Lung (tissue), 12 donors: ENCODE results near the gene AMBRA1. TPM values are rescaled to one million over a fixed set of nuclear protein-coding genes. Genes with fewer than 3 reads are reported as not detected.

Experiments used
- ATAC-seq: fragments of 200-7000 bp; cut with Tn5 transposase; one replicate; pipeline ENCODE4 v1.9.1; 2020; ENCODE audit warnings: moderate number of reproducible peaks; ENCODE audit not compliant: insufficient read depth, low FRiP score
- DNase-seq, 3 donors: peaks; one replicate each; pipeline ENCODE4 v3.0.0-alpha.2; 2013 to 2017
- H3K27ac ChIP-seq, 2 donors: one replicate each; pipeline ENCODE4 v1.5.1; 2013; ENCODE audit warnings: mild to moderate bottlenecking in 2 of 2, moderate library complexity in 2 of 2, control low read depth in 1 of 2, inconsistent platforms in 1 of 2, low read depth in 1 of 2, low read length in 1 of 2
- H3K27me3 ChIP-seq, 3 donors: one replicate each; pipeline ENCODE4 v1.5.1; 2013; ENCODE audit warnings: low read length in 2 of 3; ENCODE audit not compliant: control insufficient read depth in 3 of 3, insufficient read depth in 3 of 3
- H3K36me3 ChIP-seq, 4 donors: one replicate each; pipeline ENCODE4 v1.5.1; 2013; ENCODE audit warnings: low read length in 4 of 4, mild to moderate bottlenecking in 1 of 4, moderate library complexity in 1 of 4; ENCODE audit not compliant: control insufficient read depth in 4 of 4, insufficient read depth in 4 of 4
- H3K4me1 ChIP-seq, 5 donors: one replicate each; pipeline ENCODE4 v1.5.1; 2013; ENCODE audit warnings: low read length in 5 of 5, mild to moderate bottlenecking in 2 of 5, moderate library complexity in 1 of 5; ENCODE audit not compliant: control insufficient read depth in 5 of 5, insufficient read depth in 5 of 5
- H3K4me3 ChIP-seq: one replicate; pipeline ENCODE4 v1.5.1; 2013; ENCODE audit warnings: mild to moderate bottlenecking, control low read depth, moderate library complexity
- H3K9ac ChIP-seq, 2 donors: one replicate each; pipeline ENCODE4 v1.5.1; 2013; ENCODE audit warnings: low read length in 2 of 2, control low read depth in 1 of 2; ENCODE audit not compliant: insufficient read depth in 1 of 2
- H3K9me3 ChIP-seq, 4 donors: one replicate each; pipeline ENCODE4 v1.5.1; 2013; ENCODE audit warnings: low read length in 3 of 4, mild to moderate bottlenecking in 1 of 4, moderate library complexity in 1 of 4; ENCODE audit not compliant: control insufficient read depth in 4 of 4, insufficient read depth in 3 of 4
- WGBS, 2 donors: extraction: QIAGEN DNeasy Blood & Tissue Kit; methylation state at CpG; one replicate each; pipeline ENCODE4 v1.1.7; 2013; 5-methylcytosine and 5-hydroxymethylcytosine counted together
- polyA plus RNA-seq, 2 donors: library from polyadenylated mRNA; stranded (reverse); fragments of 200-250 nt; gene quantifications; one replicate each; pipeline ENCODE4 v1.2.1, GENCODE V29; 2013
- total RNA-seq, 2 donors: library from RNA; depleted of rRNA in 1 of 2; stranded (reverse); fragments of >200 nt in 1 of 2; gene quantifications; one replicate each; pipeline ENCODE4 v1.2.1, GENCODE V29; 2014 to 2021
- TF ChIP-seq, protein P1 (sequence below): IDR thresholded peaks from 2 replicates; pipeline ENCODE4 v1.5.1; 2012; ENCODE audit warnings: mild to moderate bottlenecking; ENCODE audit errors: control extremely low read depth, extremely low read depth
- donor health status: control.
- donor health status: control.
- donor health status: Bipolar disorder and iron deficiency.
- donor health status: healthy.
- donor health status: DM: yes; HTN: yes; CAD: no.

Gene AMBRA1
- total and polyA plus RNA-seq, 4 donors: 7.4 to 41.2 (median 23.7) TPM

- TF ChIP-seq, protein P1, sequence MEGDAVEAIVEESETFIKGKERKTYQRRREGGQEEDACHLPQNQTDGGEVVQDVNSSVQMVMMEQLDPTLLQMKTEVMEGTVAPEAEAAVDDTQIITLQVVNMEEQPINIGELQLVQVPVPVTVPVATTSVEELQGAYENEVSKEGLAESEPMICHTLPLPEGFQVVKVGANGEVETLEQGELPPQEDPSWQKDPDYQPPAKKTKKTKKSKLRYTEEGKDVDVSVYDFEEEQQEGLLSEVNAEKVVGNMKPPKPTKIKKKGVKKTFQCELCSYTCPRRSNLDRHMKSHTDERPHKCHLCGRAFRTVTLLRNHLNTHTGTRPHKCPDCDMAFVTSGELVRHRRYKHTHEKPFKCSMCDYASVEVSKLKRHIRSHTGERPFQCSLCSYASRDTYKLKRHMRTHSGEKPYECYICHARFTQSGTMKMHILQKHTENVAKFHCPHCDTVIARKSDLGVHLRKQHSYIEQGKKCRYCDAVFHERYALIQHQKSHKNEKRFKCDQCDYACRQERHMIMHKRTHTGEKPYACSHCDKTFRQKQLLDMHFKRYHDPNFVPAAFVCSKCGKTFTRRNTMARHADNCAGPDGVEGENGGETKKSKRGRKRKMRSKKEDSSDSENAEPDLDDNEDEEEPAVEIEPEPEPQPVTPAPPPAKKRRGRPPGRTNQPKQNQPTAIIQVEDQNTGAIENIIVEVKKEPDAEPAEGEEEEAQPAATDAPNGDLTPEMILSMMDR: no peak
- no peaks in the 10 kb centered on the region for H3K4me1 ChIP-seq
- ATAC-seq (no peak), DNase-seq (peak in 1 of 3 donors; percentile 17)
- no peaks in the 10 kb centered on the region for H3K27me3 ChIP-seq
- H3K4me3 ChIP-seq: no peak overlapping the region
- H3K36me3 ChIP-seq: no peaks in the 10 kb centered on the region
- H3K27ac ChIP-seq: no peak overlapping the region
- no peak overlapping the region for H3K9ac ChIP-seq
- no peaks in the 10 kb centered on the region for H3K9me3 ChIP-seq
- whole genome bisulfite sequencing, 2 donors: 67 to 70% methylated on average over 7 of the region's 7 CpGs
Observed at GRCh38 chr11:46457659-46458424, 136.0 kb downstream of the AMBRA1 start.

DNA sequence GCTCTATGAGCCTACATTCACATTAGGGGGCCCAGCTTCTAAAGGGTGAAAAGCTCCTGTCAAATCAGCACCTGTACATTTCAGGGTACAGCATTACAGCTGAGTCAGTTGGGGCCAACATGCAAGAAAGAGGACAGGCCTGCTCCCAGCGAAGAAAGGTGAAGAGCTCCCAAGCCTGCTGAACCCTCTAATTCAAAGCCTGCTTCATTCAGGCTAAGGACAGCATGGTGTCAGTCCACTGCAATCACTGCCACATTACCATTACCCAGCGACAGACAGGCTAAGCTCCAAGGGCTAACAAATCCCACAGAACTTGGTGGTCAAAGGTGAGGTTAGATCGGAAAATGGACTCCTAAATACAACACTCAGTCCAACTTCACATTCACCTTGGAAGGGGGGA, 136.8 kb downstream of the AMBRA1 start:
- H3K9ac ChIP-seq: no peak overlapping the region
- no peaks in the 10 kb centered on the region for H3K36me3 ChIP-seq
- no peak overlapping the region for H3K27ac ChIP-seq
- no peaks in the 10 kb centered on the region for H3K4me1 ChIP-seq
- no peaks in the 10 kb centered on the region for H3K9me3 ChIP-seq
- no peak overlapping the region for H3K4me3 ChIP-seq
- no peaks in the 10 kb centered on the region for H3K27me3 ChIP-seq
- ATAC-seq (no peak), DNase-seq (no peak)
- WGBS, 2 donors: 96 to 99% methylated on average over 3 of the region's 3 CpGs
- TF ChIP-seq, protein P1: no peak

- TF ChIP-seq, protein P1: no peak
- DNase-seq (no peak), ATAC-seq (no peak)
- Histone ChIP-seq H3K27ac (no peak overlapping the region), H3K27me3 (no peaks in the 10 kb centered on the region), H3K36me3 (no peaks in the 10 kb centered on the region), H3K4me3 (no peak overlapping the region), H3K4me1 (no peaks in the 10 kb centered on the region), H3K9me3 (no peaks in the 10 kb centered on the region), H3K9ac (no peak overlapping the region)
- 53 to 69% methylated on average over 8 of the region's 8 CpGs for WGBS, 2 donors
Observed at GRCh38 chr11:46456269-46457001, 137.4 kb downstream of the AMBRA1 start.
